ENCODE measurements around the gene BCS1L. TPM values are rescaled to one million over a fixed set of nuclear protein-coding genes. Genes with fewer than 3 reads are reported as not detected.

The BCS1L gene
- total and polyA plus RNA-seq, 9 of the 15 experiments (the other 6 are each of a cell fraction or from before 2014, with no cell fraction given) = 37.6 to 103 (median 56.7) TPM

GRCh38 chr2:218671654-218672566 lies 12.4 kb downstream of the BCS1L start, which contains the start of the genes RNF25 and STK36 (continued):
- TF ChIP-seq L3MBTL2 (IDR thresholded peaks at IDR 0.05) = no peak
- TF ChIP-seq ZNF280A (IDR thresholded peaks at IDR 0.05; ENCODE audit: low read depth, partially characterized antibody) = no peak
- no peak for TF ChIP-seq MCM2 (IDR thresholded peaks at IDR 0.05; ENCODE audit: low read depth)
- TF ChIP-seq SNAPC5 (CRISPR knock-in tag; IDR thresholded peaks at IDR 0.05) = no peak
- no peak for TF ChIP-seq STAT5A (IDR thresholded peaks at IDR 0.05; ENCODE audit: borderline replicate concordance, low read length)
- no peak for TF ChIP-seq CHCHD3 (CRISPR knock-in tag; IDR thresholded peaks at IDR 0.05)
- TF ChIP-seq ERF (CRISPR knock-in tag; IDR thresholded peaks at IDR 0.05) = no peak
- no peak for TF ChIP-seq ZBTB33 (CRISPR knock-in tag; IDR thresholded peaks at IDR 0.05)
- no peak for TF ChIP-seq THAP12 (CRISPR knock-in tag; IDR thresholded peaks at IDR 0.05)
- no peak for TF ChIP-seq ZNF384 (IDR thresholded peaks at IDR 0.05; ENCODE audit: low read depth, low read length)
- no peak for TF ChIP-seq CEBPG (CRISPR knock-in tag; IDR thresholded peaks at IDR 0.05)
- no peak for TF ChIP-seq CEBPG (tag; conservative IDR thresholded peaks at IDR 0.05 in 1 of 2, IDR thresholded peaks at IDR 0.05 in 1 of 2)
- TF ChIP-seq, protein P1, sequence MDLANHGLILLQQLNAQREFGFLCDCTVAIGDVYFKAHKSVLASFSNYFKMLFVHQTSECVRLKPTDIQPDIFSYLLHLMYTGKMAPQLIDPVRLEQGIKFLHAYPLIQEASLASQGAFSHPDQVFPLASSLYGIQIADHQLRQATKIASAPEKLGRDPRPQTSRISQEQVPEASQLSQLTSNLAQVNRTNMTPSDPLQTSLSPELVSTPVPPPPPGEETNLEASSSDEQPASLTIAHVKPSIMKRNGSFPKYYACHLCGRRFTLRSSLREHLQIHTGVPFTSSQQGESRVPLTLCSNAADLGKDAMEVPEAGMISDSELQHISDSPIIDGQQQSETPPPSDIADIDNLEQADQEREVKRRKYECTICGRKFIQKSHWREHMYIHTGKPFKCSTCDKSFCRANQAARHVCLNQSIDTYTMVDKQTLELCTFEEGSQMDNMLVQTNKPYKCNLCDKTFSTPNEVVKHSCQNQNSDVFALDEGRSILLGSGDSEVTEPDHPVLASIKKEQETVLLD (IDR thresholded peaks at IDR 0.05) = no peak
- no peak for TF ChIP-seq ZNF584 (CRISPR knock-in tag; IDR thresholded peaks at IDR 0.05; ENCODE audit: low read depth)
- no peak for TF ChIP-seq MLLT1 (IDR thresholded peaks at IDR 0.05)
- TF ChIP-seq SMAD2 (IDR thresholded peaks at IDR 0.05; ENCODE audit: low read depth, low read length) = no peak
- TF ChIP-seq HMG20B (CRISPR knock-in tag; IDR thresholded peaks at IDR 0.05) = no peak
- TF ChIP-seq ARNT (IDR thresholded peaks at IDR 0.05) = no peak
- TF ChIP-seq DNMT1 (IDR thresholded peaks at IDR 0.05) = no peak

All from K562 (cell line).